Measurements from ENCODE around the gene AMIGO3.

AMIGO3 gene

GRCh38 chr3:49723628-49724551, 4.4 kb upstream of the AMIGO3 start, which contains the start of gene GMPPB:
Gene GMPPB, minus strand, starts transcription at chr3:49723951. Its CDS starts 225 bp downstream, at chr3:49723726.
- peak; percentile 84 to 97 (median 90) for DNase-seq

GRCh38 chr3:49723296-49723627, 3.8 kb upstream of the AMIGO3 start:
- peak; percentile 30 to 84 (median 43) for DNase-seq

GRCh38 chr3:49722896-49723295, 3.4 kb upstream of the AMIGO3 start:
- DNase-seq = no peak

GRCh38 chr3:49721896-49722781, 2.7 kb upstream of the AMIGO3 start:
- no peak for DNase-seq

DNA sequence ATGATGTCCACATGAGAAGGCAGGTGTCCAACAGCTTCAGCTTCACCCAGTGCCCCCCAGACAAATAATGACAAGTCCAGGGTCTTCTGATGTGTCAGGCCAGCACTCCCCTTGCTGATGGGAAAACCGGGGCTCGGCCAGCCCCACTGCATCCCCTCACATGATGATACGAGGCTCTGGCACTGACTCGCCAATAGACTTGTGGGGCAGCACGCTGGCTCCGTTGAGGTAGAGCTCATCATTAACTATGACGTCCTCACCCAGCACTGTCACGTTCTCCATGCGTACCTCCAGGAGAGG, 2.1 kb upstream of the AMIGO3 start:
- DNase-seq = no peak

DNA sequence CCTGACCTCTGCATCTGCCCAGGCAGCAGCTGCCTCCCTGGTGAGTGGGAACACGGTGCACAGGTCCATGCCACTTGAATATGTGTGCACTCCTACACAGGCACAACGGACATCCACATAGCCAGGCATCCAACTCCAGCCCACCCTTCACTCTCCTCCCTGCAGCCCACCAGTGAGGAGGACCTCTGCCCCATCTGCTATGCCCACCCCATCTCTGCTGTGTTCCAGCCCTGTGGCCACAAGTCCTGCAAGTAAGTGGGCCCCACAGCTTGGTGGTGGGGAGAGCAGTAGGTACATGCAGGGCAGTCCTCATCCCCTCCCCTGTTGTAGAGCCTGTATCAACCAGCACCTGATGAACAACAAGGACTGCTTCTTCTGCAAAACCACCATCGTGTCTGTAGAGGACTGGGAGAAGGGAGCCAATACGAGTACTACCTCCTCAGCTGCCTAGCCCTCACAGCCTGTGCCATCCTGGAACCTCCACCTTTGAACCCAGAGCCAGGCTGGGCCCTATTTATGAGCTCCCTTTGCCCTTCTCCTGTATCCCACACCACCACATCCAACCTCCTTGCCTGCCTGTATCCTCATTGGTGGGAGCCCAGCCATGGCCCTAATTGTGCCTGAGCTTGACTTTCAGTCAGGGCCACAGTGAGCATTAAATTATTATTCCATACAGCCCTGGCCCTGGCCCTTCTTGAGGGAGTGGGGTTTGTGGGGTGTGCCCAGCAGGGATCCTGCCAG, 1.5 kb upstream of the AMIGO3 start:
- DNase-seq = no peak

GRCh38 chr3:49718858-49719213, 648 bp downstream of the AMIGO3 start:
- DNase-seq = no peak

DNA sequence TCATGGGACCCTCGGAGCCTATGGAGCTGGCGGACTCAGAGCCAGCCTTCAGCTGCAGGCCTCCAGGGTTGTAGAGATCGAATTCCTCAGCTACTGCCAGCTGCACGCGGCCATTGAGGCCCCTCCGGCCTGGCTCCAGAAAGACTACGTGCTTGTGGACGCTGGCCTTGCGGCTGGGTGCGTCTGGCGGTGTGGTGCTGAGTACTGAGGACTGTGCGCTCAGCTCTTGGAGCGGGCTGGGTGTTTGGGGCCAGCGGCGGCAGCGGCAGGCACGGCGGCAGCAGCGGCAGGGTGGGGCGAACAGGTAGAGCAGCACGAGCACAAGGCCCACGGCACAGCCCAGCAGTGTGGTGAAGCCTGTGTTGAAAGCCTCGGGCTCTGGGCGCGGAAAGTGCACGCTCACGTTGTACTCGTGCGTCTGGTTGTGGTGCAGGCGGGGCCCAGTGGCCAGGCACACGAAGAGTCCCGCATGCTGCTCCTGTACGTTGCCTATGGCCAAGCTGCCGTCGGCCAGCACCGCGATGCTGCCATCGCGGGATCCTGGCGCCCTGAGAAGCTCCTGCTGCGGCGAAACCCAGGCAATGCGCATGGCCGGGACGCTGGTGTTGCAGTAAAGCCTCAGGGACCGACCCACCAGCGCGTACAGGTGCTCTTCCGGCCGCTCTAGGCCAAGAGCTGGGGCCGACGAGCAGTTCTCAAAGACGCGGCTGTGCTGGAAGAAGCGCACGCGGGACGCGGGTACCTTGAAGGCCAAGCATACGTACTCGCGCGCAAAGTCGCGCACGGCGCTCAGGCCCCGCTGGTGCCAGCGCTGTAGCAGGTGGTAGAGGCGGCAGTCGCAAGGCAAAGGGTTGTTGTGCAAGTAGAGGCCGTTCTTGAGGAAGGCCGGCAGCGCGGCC, 1.3 kb downstream of the AMIGO3 start:
- DNase-seq = peak in 1 of 5 experiments; percentile 19

DNA sequence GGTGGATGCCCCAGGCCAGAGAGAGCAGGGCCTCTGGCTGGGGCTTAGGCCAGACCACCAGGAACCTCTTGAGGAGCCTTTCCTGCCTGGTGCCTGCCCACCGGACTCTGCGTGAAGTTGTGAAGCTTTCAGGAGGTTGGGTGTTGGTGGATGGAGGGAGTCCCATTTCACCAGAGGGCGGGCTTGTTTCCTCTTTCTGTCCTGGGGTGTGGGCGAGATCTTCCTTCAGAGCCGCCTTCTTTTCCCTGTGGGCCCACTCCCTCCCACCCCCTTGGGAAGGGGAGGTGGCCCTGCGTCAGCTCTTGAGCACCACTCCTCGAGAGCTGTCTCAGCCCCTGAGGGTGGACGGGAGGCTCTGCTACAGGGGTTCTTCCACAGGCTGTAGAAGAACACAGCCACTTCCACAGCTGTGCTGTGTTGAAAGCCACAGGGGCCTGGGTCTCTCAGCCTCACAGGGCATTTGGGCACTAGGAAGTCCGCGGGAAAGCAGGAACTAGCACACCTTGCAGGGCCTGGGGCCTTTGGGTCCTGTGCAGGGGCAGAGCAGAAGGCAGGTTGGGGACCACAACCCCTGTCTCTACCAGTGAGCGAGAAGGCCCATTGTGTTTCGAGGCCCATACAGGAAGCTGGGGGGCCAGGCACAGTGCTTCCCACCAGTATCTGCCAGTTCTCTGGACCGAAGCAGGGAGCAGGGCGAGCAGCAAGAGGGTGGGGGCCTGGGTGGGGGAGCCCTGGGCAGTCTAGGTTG, 2.1 kb downstream of the AMIGO3 start:
- no peak for DNase-seq

DNA sequence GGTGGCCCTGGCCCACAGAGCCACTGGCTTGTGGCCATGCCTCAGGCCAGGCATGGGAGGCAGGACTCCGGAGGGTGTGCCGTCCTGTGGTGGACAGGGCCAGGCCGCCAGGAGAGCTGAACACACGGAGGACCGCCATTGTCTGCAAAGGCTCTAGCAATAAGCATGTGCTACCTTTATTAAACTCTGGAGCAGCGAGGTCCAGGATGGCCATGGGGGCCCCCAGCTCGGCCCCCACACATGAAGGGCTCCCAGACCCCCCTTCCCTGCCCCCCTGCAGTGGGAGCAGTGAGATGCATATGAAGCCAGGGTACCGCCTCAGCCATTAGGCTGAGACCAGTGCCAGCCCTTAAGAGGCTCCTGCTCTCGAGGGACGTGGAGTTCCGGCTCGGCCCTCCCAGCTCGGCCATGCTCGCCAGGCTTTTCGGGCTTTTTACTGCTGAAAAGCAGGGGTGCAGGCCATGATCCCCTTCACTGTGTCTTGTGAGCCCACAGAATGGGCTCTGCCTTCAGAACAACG, 2.7 kb downstream of the AMIGO3 start:
- no peak for DNase-seq

DNA sequence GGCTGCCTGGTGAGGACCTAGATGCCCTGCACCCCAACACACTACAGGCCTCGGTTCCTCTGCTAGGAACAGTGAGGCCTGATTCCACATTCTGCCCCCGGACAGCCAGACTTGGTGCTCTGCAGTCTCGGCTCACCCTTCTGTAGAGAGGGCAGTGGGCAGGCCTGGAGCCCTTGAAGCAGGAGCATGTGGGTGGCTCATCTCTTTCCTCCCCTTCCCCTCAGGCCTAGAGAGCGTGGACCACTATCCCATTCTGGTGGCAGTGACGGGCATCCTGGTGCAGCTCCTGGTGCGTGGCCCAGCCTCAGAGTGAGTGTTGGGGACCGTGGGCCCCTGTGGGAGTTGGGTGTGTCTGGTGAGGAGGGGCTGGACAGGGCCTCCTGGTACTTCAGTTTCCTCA, 3.3 kb downstream of the AMIGO3 start:
- no peak for DNase-seq

DNA sequence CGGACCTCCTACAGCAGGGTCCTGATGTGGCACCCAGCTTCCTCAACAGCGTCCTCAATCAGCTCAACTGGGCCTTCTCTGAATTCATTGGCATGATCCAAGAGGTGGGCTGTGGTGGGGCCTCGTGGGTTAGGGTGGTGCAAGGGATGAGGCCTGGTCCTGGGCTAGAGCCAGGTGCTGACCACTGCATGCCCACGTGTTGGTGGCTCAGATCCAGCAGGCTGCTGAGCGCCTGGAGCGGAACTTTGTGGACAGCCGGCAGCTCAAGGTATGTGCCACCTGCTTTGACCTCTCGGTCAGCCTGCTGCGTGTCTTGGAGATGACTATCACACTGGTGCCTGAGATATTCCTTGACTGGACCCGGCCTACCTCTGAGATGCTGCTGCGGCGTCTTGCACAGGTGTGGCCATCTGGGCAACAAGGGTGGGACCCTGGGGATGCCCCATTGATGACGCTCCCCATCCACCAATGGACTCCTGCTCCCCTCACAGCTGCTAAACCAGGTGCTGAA, 3.8 kb downstream of the AMIGO3 start:
- DNase-seq = no peak

DNA sequence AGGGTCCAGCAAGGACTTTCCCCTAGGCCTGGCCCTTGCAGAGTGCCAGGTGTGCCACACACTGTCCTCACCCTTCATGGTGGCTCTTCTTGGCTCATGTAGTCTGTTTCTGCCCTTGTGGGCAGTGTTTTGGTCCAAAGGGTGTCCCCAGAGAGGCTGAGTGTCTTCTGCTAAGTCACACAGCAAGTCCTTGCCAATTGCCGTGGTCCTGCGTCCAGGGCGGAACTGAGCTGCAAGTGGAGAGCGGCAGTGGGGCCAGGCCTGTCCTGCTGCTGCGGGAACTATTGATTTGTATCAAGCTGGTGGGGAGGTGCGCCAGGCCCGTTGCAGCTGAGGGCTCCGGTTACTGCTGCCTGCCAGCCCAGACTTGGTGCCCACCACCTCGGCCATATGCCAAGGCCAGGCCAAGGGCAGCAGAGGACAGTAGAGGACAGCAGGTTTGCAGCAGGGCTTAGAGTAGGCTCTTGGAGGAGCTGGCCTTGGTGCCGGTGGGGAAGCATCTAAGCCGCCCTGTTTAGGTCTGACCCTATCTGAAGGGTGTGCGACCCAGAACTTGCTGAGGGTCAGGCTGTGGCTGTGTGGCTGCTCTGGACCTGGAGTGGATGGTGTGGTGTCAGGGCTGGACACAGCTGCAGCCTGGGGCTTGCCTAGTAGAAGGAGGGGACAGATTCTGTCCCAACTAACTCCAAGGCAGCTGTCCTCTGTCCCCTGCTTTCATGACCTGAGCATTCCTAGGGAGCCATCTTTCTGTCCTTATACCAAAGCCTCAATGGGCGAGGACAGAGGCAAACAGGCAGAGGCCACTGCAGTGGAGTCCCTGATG, 4.5 kb downstream of the AMIGO3 start:
- DNase-seq = no peak

DNA sequence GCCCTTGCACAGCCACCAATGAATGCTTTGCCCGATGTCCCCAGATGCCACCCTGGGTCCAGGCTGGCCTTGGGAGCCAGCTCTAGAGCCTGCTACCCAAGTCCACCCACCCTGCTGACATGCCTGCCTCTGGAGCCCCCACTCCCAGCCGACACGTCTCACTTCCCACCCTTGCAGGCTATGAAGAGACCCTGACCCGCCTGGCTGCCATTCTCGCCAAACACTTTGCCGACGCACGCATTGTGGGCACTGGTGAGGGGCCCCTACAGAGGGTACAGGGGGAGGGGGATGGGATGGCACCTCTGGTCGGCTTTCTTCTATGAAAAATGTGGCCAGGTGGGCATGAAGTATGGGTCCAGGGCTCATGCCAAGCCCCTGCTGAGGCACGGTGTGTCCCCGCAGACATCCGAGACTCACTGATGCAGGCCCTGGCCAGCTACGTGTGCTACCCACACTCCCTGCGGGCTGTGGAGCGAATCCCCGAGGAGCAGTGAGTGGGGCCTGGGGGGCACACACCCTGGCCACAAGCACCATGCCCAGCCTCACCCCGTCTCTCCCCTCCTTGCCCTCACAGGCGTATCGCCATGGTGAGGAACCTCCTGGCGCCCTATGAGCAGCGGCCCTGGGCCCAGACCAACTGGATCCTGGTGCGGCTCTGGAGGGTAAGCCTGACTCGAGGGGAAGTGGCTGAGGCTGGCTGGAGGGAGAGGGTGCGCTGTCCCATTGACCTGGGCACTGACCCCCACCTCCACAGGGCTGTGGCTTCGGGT, 6.0 kb downstream of the AMIGO3 start:
- no peak for DNase-seq

DNA sequence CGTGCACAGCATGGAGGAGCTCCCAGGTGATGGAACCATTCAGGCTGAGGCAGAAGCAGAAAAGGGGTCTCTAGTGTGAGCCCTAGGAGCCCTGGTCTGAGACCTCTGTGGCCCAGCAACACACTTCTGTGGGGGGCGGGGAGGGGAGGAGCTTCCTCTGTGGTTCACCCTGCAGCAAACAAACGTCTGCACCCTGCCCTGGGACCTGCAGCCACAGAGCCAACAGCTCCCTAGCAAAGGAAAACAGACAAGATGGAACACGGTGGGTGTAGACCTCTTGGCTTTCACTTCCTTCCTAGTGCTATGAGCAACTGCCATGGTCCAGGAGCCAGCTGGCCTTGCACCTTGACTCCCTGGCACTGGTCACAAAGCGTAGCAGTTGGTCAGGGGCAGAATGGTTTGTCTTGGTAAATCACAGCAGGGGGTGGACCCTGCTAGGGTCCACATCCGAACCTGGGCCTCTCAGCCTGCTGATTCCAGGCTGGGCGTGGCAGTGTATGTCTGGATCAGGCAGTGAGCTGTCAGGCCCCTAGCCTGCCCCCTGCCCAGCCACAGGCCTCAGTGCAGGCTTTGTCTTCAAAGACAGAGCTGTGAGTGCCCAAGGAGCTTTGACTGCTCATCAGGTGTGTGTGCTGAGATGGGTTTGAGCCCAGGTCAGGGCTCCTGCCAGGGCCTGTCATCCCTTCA, 6.7 kb downstream of the AMIGO3 start:
- DNase-seq = peak in 1 of 5 experiments; percentile 65

- no peak for DNase-seq
Observed at GRCh38 chr3:49712166-49712565, 7.3 kb downstream of the AMIGO3 start.

DNA sequence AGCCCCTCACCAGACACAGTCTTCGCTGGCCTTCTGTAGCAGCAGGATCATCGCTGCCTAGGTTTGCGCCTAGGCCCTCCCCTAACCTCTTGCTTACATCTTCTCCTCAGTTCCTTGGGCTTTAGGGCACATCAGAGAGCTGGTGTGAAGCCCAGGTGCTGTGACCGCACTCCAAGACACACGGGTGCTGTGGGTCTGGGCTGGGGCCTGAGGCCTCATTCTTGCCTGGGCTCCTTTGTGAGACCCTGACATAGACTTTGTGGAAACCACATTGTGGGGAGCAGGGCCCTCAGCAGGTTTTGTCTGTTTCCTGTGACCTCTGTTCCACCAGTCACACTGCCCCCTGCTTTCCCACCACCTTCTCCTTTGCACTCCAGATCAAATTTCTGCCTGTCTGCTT, 8.0 kb downstream of the AMIGO3 start:
- no peak for DNase-seq

DNA sequence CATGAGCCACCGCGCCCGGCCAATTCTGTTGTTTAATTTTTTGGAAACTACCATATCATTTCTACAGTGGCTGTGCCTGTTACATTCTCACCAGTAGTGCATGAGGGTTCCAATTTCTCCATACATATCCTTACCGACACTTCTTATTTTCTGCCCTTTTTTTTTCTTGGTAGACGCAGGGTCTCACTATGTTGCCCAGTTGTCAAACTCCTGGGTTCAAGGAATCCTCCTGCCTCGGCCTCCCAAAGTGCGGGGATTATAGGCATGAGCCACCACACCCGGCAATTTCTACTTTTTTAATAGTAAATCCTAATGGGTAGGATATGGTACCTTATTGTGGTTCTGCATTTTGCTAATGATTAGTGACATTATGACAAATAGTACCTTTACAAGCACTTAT, 9.6 kb downstream of the AMIGO3 start:
- DNase-seq = no peak

GRCh38 chr3:49707113-49707480, 12.4 kb downstream of the AMIGO3 start:
- DNase-seq = no peak

Measured in T-helper 2 cell (primary cell).